GM12878 (cell line): ENCODE results near the gene RAPGEF4. TPM values are rescaled to one million over a fixed set of nuclear protein-coding genes. Genes with fewer than 3 reads are reported as not detected.

ENCODE experiments used
- ATAC-seq: fragments of 200-7000 bp; cut with Tn5 transposase; 3 replicates; pipeline ENCODE4 v1.9.1; 2020; ENCODE audit warnings: mild to moderate bottlenecking, moderate library complexity
- BruUV-seq: library from RNA; stranded (reverse); fragments of 400-500 nt; replicated peaks from 2 replicates; lab custom pipeline; 2021; lab: Mats Ljungman, UMichigan
- CTCF ChIA-PET: fragments of 300-600 bp; sonication (Branson Sonifier 250); formaldehyde crosslinking; extraction: SDS; loops from one replicate; lab custom pipeline; 2021; ENCODE audit warnings: inconsistent platforms; lab: Yijun Ruan, JAX
- POLR2A ChIA-PET: fragments of 350-600 bp; formaldehyde crosslinking; extraction: SDS; loops from one replicate; lab custom pipeline; 2021; ENCODE audit warnings: inconsistent platforms; lab: Charles Lee
- RAD21 ChIA-PET: fragments of 300-600 bp; sonication (Branson Sonifier 250); formaldehyde crosslinking; loops from one replicate; lab custom pipeline; 2023; ENCODE audit warnings: antibody characterized with exemption; ENCODE audit not compliant: unreplicated experiment; lab: Charles Lee
- SMC1A ChIA-PET: fragments of 300-600 bp; sonication (Branson Sonifier 250); formaldehyde crosslinking; loops from one replicate; lab custom pipeline; 2023; ENCODE audit not compliant: unreplicated experiment, uncharacterized antibody; lab: Charles Lee
- DNase-seq: peaks from one replicate; pipeline ENCODE4 v3.0.0-alpha.2; 2011; ENCODE audit warnings: low read depth, low spot score
- FAIRE-seq: peaks from 3 replicates; lab custom pipeline; 2011; peaks lifted over from hg19 to GRCh38; lab: Jason Lieb, UNC
- H2AFZ ChIP-seq: 2 replicates; pipeline ENCODE4 v1.6.0; 2011; ENCODE audit warnings: low read depth, low read length, control low read depth; ENCODE audit not compliant: control insufficient read depth
- H3K27ac ChIP-seq: 2 replicates; pipeline ENCODE4 v1.5.1; 2011; ENCODE audit warnings: control low read depth; ENCODE audit not compliant: control insufficient read depth, insufficient read depth
- H3K27me3 ChIP-seq, 2 experiments: replicated peaks in 1 of 2; 2 replicates each; pipeline versions ENCODE4 v1.6.0 to v1.6.1; 2011; ENCODE audit warnings: low read length in 1 of 2; ENCODE audit not compliant: control insufficient read depth in 2 of 2, insufficient read depth in 2 of 2
- H3K36me3 ChIP-seq, 2 experiments: 2 replicates each; pipeline ENCODE4 v1.5.1; 2011; ENCODE audit warnings: low read length in 1 of 2; ENCODE audit not compliant: control insufficient read depth in 2 of 2, insufficient read depth in 2 of 2
- H3K4me1 ChIP-seq: 2 replicates; pipeline ENCODE4 v1.6.1; 2011; ENCODE audit warnings: mild to moderate bottlenecking, low read length, moderate library complexity, mixed read lengths; ENCODE audit not compliant: control insufficient read depth, insufficient read depth
- H3K4me2 ChIP-seq: 2 replicates; pipeline ENCODE4 v1.6.0; 2011; ENCODE audit warnings: control low read depth; ENCODE audit not compliant: control insufficient read depth, insufficient read depth
- H3K4me3 ChIP-seq: fragments of 200-600 bp; sonication (generic); 2 replicates; pipeline ENCODE4 v1.5.1; 2016
- H3K79me2 ChIP-seq: 2 replicates; pipeline ENCODE4 v1.6.0; 2011; ENCODE audit warnings: low read length; ENCODE audit not compliant: control insufficient read depth, insufficient read depth
- H3K9ac ChIP-seq: 2 replicates; pipeline ENCODE4 v1.8.0; 2011; ENCODE audit warnings: low read length, control low read depth, mixed read lengths; ENCODE audit not compliant: control insufficient read depth, insufficient read depth
- H3K9me3 ChIP-seq: replicated peaks from 3 replicates; pipeline ENCODE4 v1.5.1; 2011; ENCODE audit warnings: mild to moderate bottlenecking, low read length; ENCODE audit not compliant: control insufficient read depth, insufficient read depth
- H4K20me1 ChIP-seq: 2 replicates; pipeline ENCODE4 v1.6.0; 2011; ENCODE audit not compliant: control insufficient read depth, insufficient read depth
- ASH2L ChIP-seq: fragments of 300-600, 200-600 bp; sonication (generic); IDR thresholded peaks from 2 replicates; pipeline ENCODE4 v1.6.1; 2017; ENCODE audit warnings: low read depth, mild to moderate bottlenecking, borderline replicate concordance
- BACH1 ChIP-seq: fragments of 450-650 bp; IDR thresholded peaks from 2 replicates; pipeline ENCODE4 v1.6.1; 2017; ENCODE audit warnings: mild to moderate bottlenecking, borderline replicate concordance
- CTCF ChIP-seq, 3 experiments: IDR thresholded peaks in 2 of 3; conservative IDR thresholded peaks in 1 of 3; 2 replicates each; pipeline ENCODE4 v1.5.1; 2011; ENCODE audit warnings: low read depth in 3 of 3, low read length in 3 of 3, mild to moderate bottlenecking in 3 of 3, control low read depth in 2 of 3, moderate library complexity in 2 of 3, inconsistent platforms in 1 of 3, mixed read lengths in 1 of 3; ENCODE audit not compliant: control insufficient read depth in 2 of 3, insufficient read depth in 1 of 3; ENCODE audit errors: extremely low read depth in 1 of 3
- E4F1 ChIP-seq: fragments of 450-650 bp; IDR thresholded peaks from 2 replicates; pipeline ENCODE4 v1.6.1; 2018; ENCODE audit warnings: borderline replicate concordance, mild to moderate bottlenecking; ENCODE audit not compliant: partially characterized antibody
- ESRRA ChIP-seq: IDR thresholded peaks from 2 replicates; pipeline ENCODE4 v1.6.1; 2012; ENCODE audit warnings: mild to moderate bottlenecking, low read length, improper control_type of control experiment
- ETV6 ChIP-seq, 2 experiments: fragments of 450-650 bp in 1 of 2; IDR thresholded peaks in 1 of 2; conservative IDR thresholded peaks in 1 of 2; 2 replicates each; pipeline ENCODE4 v1.6.1; 2014; ENCODE audit warnings: antibody characterized with exemption in 1 of 2, borderline replicate concordance in 1 of 2, low read depth in 1 of 2, mild to moderate bottlenecking in 1 of 2, moderate library complexity in 1 of 2
- IKZF1 ChIP-seq: fragments of 450-650 bp; conservative IDR thresholded peaks from 2 replicates; pipeline ENCODE4 v1.6.1; 2017; ENCODE audit warnings: antibody characterized with exemption, mild to moderate bottlenecking
- IKZF2 ChIP-seq, 2 experiments: fragments of 450-650 bp; IDR thresholded peaks; 2 replicates each; pipeline ENCODE4 v1.6.1; 2017; ENCODE audit warnings: mild to moderate bottlenecking in 2 of 2, moderate library complexity in 2 of 2
- MAX ChIP-seq: IDR thresholded peaks from 2 replicates; pipeline ENCODE4 v1.6.1; 2012; ENCODE audit warnings: low read depth, low read length, improper control_type of control experiment
- MTA2 ChIP-seq: fragments of 450-650 bp; IDR thresholded peaks from 2 replicates; pipeline ENCODE4 v1.6.1; 2016; ENCODE audit warnings: low read depth, mild to moderate bottlenecking, moderate library complexity
- NFXL1 ChIP-seq: fragments of 450-650 bp; IDR thresholded peaks from 2 replicates; pipeline ENCODE4 v1.6.1; 2017; ENCODE audit warnings: antibody characterized with exemption, mild to moderate bottlenecking, borderline replicate concordance
- NFYA ChIP-seq: IDR thresholded peaks from 2 replicates; pipeline ENCODE4 v1.6.1; 2011; ENCODE audit warnings: low read depth, mild to moderate bottlenecking, low read length, improper control_type of control experiment, borderline replicate concordance
- NR2C2 ChIP-seq: IDR thresholded peaks from 2 replicates; pipeline ENCODE4 v1.6.1; 2011; ENCODE audit warnings: borderline replicate concordance, low read depth; ENCODE audit not compliant: control insufficient read depth, insufficient read length
- RAD51 ChIP-seq: fragments of 450-650 bp; IDR thresholded peaks from 2 replicates; pipeline ENCODE4 v1.6.1; 2016; ENCODE audit warnings: moderate library complexity, mild to moderate bottlenecking, inconsistent platforms
- RELB ChIP-seq: fragments of 450-650 bp; IDR thresholded peaks from 2 replicates; pipeline ENCODE4 v1.6.1; 2017; ENCODE audit warnings: low read depth, mild to moderate bottlenecking, moderate library complexity
- WGBS: methylation state at CpG from one replicate; pipeline ENCODE4 v1.1.6; 2016; ENCODE audit warnings: low lambda C conversion rate; ENCODE audit not compliant: insufficient replicate concordance, insufficient coverage; ENCODE audit errors: missing lambda C conversion rate; 5-methylcytosine and 5-hydroxymethylcytosine counted together
- in situ Hi-C: fragments of 300-500 bp; cut with MboI; formaldehyde crosslinking; loops from 9 replicates; pipeline ENCODE4 v1.14.3; 2018; ENCODE audit warnings: mixed read lengths
- intact Hi-C: fragments of 100-400 bp; cut with micrococcal nuclease; formaldehyde crosslinking; loops from one replicate; pipeline ENCODE4 v1.14.2; 2022; ENCODE audit not compliant: unreplicated experiment
- polyA plus RNA-seq, 11 experiments: library from polyadenylated mRNA; depleted of rRNA in 4 of 11; unstranded in 6 of 11; stranded (reverse) in 5 of 11; fragments of >200 nt; fragmentation: Nextera tagmentation in 4 of 11; fragmentation: Illumina TruSeq in 1 of 11; extraction: Ambion mirVana in 4 of 11; extraction: Trizol in 1 of 11; gene quantifications; 1 replicate in 1 of 11; 2 replicates in 10 of 11; pipeline versions ENCODE4 v1.2.1 to v1.2.3, GENCODE V29; 2011 to 2016; ENCODE audit warnings: inconsistent platforms in 2 of 11, missing spikeins in 2 of 11, low read depth in 1 of 11
- total RNA-seq, 4 experiments: library from RNA; depleted of rRNA in 3 of 4; stranded (reverse); fragments of >200 nt in 3 of 4; fragmentation: Illumina TruSeq in 1 of 4; extraction: Trizol in 1 of 4; gene quantifications; 2 replicates each; pipeline versions ENCODE4 v1.2.1 to v1.2.3, GENCODE V29; 2013 to 2021

The RAPGEF4 gene
- total and polyA plus RNA-seq, 10 of the 15 experiments (the other 5 are each of a cell fraction or from before 2014, with no cell fraction given), result 0.18 TPM; not detected in 8

- in situ Hi-C loops, result no loop called here
- ChIA-PET SMC1A (no interaction called here), CTCF (interaction anchor here (0.8 to 1.1 kb wide), 2 partner anchors 37 to 1372 kb away, joined by 3 read pairs; no protein-coding TSS in a partner anchor), POLR2A (no interaction called here), RAD21 (no interaction called here)
- Histone ChIP-seq H4K20me1 (no peaks in the 10 kb centered on the region), H3K36me3 (no peaks in the 10 kb centered on the region), H3K27ac (no peak overlapping the region), H3K4me1 (no peaks in the 10 kb centered on the region), H3K9me3 (no peaks in the 10 kb centered on the region), H3K4me3 (no peak overlapping the region), H3K4me2 (no peak overlapping the region), H2AFZ (no peak overlapping the region), H3K27me3 (peaks cover 0 to 2% of the 10 kb centered on the region in 2 experiments; a peak in 3 of 4 replicates), H3K9ac (no peak overlapping the region), H3K79me2 (no peaks in the 10 kb centered on the region)
- no peak for TF ChIP-seq RAD51
- TF ChIP-seq ETV6 (conservative IDR thresholded peaks at IDR 0.05 in 1 of 2, IDR thresholded peaks at IDR 0.05 in 1 of 2; ENCODE audit: borderline replicate concordance in 1 of 2, low read depth in 1 of 2), result no peak
- no peak for TF ChIP-seq IKZF1
- no peak for TF ChIP-seq MAX
- TF ChIP-seq NFYA, result no peak
- no peak for TF ChIP-seq BACH1
- no peak for TF ChIP-seq IKZF2 (IDR thresholded peaks at IDR 0.05)
- TF ChIP-seq RELB, result no peak
- no peak for TF ChIP-seq ESRRA
- TF ChIP-seq NR2C2, result no peak
- TF ChIP-seq CTCF (IDR thresholded peaks at IDR 0.05 in 2 of 3, conservative IDR thresholded peaks at IDR 0.05 in 1 of 3; ENCODE audit: control insufficient read depth in 2 of 3, extremely low read depth in 1 of 3, insufficient read depth in 1 of 3, low read depth in 3 of 3, low read length in 3 of 3), result no peak
- no peak for TF ChIP-seq E4F1
- no peak for TF ChIP-seq NFXL1
- TF ChIP-seq ASH2L, result no peak
- no peak for TF ChIP-seq MTA2
- BruUV-seq, result no TSS peak
- intact Hi-C loops, result no loop called here
- no peak for DNase-seq
- FAIRE-seq, result no peak
- 42% methylated on average over 1 of the region's 1 CpG for WGBS
- ATAC-seq, result no peak
Measured at GRCh38 chr2:172969166-172969565, 233.5 kb downstream of the RAPGEF4 start.
